ENCODE results near the gene NPLOC4. TPM values are rescaled to one million over a fixed set of nuclear protein-coding genes. Genes with fewer than 3 reads are reported as not detected.

NPLOC4 gene
- total and polyA plus RNA-seq, 2 of the 8 experiments (the other 6 are each of a cell fraction or from before 2014, with no cell fraction given), result 70.7 to 92.7 TPM

DNA sequence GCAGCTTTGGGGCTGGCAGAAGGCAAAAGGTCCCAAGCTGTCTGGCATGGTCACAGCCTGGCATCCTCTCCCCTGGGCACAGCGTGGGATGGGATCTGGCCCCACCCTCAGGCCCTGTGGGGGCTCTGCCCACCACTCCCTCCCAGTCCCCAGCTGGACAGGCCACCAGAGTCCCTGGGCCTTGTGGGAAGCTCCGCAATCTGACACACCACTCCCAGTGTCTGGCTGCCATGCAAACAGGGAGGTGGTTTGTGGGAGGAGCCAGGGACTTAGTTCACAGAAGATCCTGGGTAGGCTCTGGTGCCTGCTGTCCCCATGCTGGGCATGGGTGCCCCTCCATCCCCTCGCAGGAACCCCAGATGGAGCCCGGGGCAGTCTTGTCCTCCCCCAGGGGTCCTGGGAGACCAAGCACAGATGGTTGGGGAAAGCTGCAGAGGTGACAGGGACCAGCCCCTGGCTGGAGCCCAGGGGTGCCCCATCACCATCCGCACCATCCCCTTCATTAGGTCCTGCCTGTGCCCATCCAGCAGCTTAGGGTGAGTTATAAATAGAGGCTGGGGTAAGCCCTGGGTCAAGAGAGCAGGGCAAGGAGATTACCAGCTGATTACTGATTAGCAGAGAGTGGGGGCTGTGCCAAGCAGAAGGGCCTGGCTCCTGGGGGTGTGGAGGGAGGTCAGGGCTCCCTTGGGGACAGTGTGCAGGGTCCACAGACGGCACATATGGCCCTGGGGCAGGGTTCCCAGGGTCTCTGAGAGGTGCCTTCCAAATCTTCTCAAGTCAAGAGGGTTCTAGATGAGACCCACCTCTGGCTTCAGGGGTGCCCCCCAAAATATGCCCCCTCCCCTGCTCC is 102.5 kb downstream of the NPLOC4 start:
- WGBS, 2 experiments (ENCODE audit: extremely low coverage in 1 of 2, insufficient coverage in 1 of 2, insufficient read length in 1 of 2, insufficient replicate concordance in 2 of 2, low coverage in 1 of 2, low lambda C conversion rate in 2 of 2, missing lambda C conversion rate in 1 of 2), result 79% methylated on average over 6 of the region's 6 CpGs; no CpG with 5 or more reads in 1 of the 2 experiments
- no peak overlapping the region for H2BK5ac ChIP-seq (ENCODE audit: low read depth, low read length)
- 0 out of 2 replicates have a peak, but pooled peaks cover 3% of the 10 kb centered on the region for H3K79me1 ChIP-seq (ENCODE audit: low read depth, low read length)
- no peak overlapping the region for H4K5ac ChIP-seq (ENCODE audit: insufficient read length, low read depth, low read length)
- H2BK15ac ChIP-seq (ENCODE audit: low read length), result no peak overlapping the region
- H3K79me2 ChIP-seq (ENCODE audit: control insufficient read depth in 1 of 2, insufficient read depth in 2 of 2, low read length in 2 of 2), result no peaks in the 10 kb centered on the region
- no peak overlapping the region for H3K9ac ChIP-seq (replicated peaks in 1 of 4; ENCODE audit: extremely low read depth in 1 of 4, low read depth in 3 of 4, low read length in 3 of 4)
- peaks cover 4 to 8% of the 10 kb centered on the region in 2 experiments; a peak in 2 of 4 replicates for H3K9me3 ChIP-seq (ENCODE audit: insufficient read depth in 2 of 2, low read depth in 1 of 2, low read length in 1 of 2)
- no peak overlapping the region for H3K4me3 ChIP-seq (ENCODE audit: extremely low read depth in 1 of 4, insufficient read depth in 2 of 4, low read depth in 3 of 4, low read length in 4 of 4)
- no peak overlapping the region for H2AFZ ChIP-seq (ENCODE audit: low read length)
- no peak overlapping the region for H3K18ac ChIP-seq (ENCODE audit: extremely low read depth, low read length)
- POLR2A ChIA-PET (ENCODE audit: partially characterized antibody), result interaction anchor here (1.4 to 2.8 kb wide), 4 partner anchors 11 to 24 kb away, joined by 4 to 16 read pairs (median 10); partner anchors contain the start of gene ACTG1
- no peak overlapping the region for H3K4ac ChIP-seq (replicated peaks; ENCODE audit: insufficient read length, low read depth, low read length)
- peaks cover 0 to 11% (median 5%) of the 10 kb centered on the region in 4 experiments; a peak in 5 of 7 replicates for H3K4me1 ChIP-seq (replicated peaks in 1 of 4; ENCODE audit: control insufficient read depth in 3 of 4, insufficient read depth in 4 of 4, low read length in 3 of 4)
- no peak overlapping the region for H2AK5ac ChIP-seq (ENCODE audit: low read depth, low read length)
- H4K8ac ChIP-seq (ENCODE audit: extremely low read depth, insufficient read depth, low read length), result no peak overlapping the region; the same call in 1 of the 2 replicates
- peak overlapping the region; percentile 10; the same call in 1 of the 2 replicates for H2BK20ac ChIP-seq (ENCODE audit: low read length)
- H3K36me3 ChIP-seq (ENCODE audit: control insufficient read depth in 2 of 4, insufficient read depth in 4 of 4, low read length in 3 of 4), result no peaks in the 10 kb centered on the region
- no peak overlapping the region for H3K27ac ChIP-seq (ENCODE audit: low read depth, low read length)
- DNase-seq (ENCODE audit: low read depth in 1 of 2, low spot score in 2 of 2) (no peak), FAIRE-seq (no peak)
- H3K27me3 ChIP-seq (replicated peaks in 1 of 4; ENCODE audit: control insufficient read depth in 3 of 4, extremely low read depth in 1 of 4, insufficient read depth in 3 of 4, low read length in 3 of 4), result peaks cover 8 to 28% (median 24%) of the 10 kb centered on the region in 4 experiments; a peak in 6 of 7 replicates
- H3K4me2 ChIP-seq (ENCODE audit: insufficient read depth in 1 of 2, low read depth in 2 of 2, low read length in 2 of 2), result no peak overlapping the region
- H2BK12ac ChIP-seq (ENCODE audit: low read depth, low read length), result no peak overlapping the region; the same call in 1 of the 2 replicates
- no peak overlapping the region for H4K91ac ChIP-seq (replicated peaks; ENCODE audit: insufficient read length, low read length)
- H4K20me1 ChIP-seq (replicated peaks in 1 of 2; ENCODE audit: control insufficient read depth in 1 of 2, insufficient read depth in 2 of 2, low read length in 2 of 2), result peaks cover under 1 to 7% of the 10 kb centered on the region in 2 experiments
- H3K14ac ChIP-seq (ENCODE audit: insufficient read length), result no peak overlapping the region
- no peak overlapping the region for H2BK120ac ChIP-seq (replicated peaks; ENCODE audit: low read depth, low read length)
- H3K23ac ChIP-seq (ENCODE audit: insufficient read length), result no peak overlapping the region
- peaks cover 28% of the 10 kb centered on the region; the same call in 1 of the 2 replicates for H3K23me2 ChIP-seq (ENCODE audit: low read depth, low read length)
- no peak overlapping the region for H3K56ac ChIP-seq (replicated peaks; ENCODE audit: insufficient read length, low read depth, low read length)
- CTCF ChIA-PET (ENCODE audit: partially characterized antibody), result interaction anchor here (0.9 to 1.6 kb wide), 3 partner anchors 11 to 280 kb away, joined by 3 to 10 read pairs (median 3); no protein-coding TSS in a partner anchor
- no peak for TF ChIP-seq SP1 (IDR thresholded peaks at IDR 0.05; ENCODE audit: low read depth, low read length)
- TF ChIP-seq TBP (IDR thresholded peaks at IDR 0.05; ENCODE audit: low read depth, low read length), result no peak
- no peak for TF ChIP-seq PHF8 (conservative IDR thresholded peaks at IDR 0.05; ENCODE audit: low read depth, low read length)
- no peak for TF ChIP-seq SP4 (IDR thresholded peaks at IDR 0.05; ENCODE audit: low read length)
- no peak for TF ChIP-seq SUZ12 (IDR thresholded peaks at IDR 0.05; ENCODE audit: low read length)
- no peak for TF ChIP-seq CBX5 (IDR thresholded peaks at IDR 0.05; ENCODE audit: low read depth, low read length)
- TF ChIP-seq BACH1 (IDR thresholded peaks at IDR 0.05; ENCODE audit: low read length), result no peak
- no peak for TF ChIP-seq KDM4A (IDR thresholded peaks at IDR 0.05; ENCODE audit: low read depth, low read length, severe bottlenecking)
- TF ChIP-seq, protein P1, sequence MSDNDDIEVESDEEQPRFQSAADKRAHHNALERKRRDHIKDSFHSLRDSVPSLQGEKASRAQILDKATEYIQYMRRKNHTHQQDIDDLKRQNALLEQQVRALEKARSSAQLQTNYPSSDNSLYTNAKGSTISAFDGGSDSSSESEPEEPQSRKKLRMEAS (IDR thresholded peaks at IDR 0.05), result no peak
- TF ChIP-seq GABPA (IDR thresholded peaks at IDR 0.05; ENCODE audit: borderline replicate concordance, insufficient read depth, low read length), result no peak
- TF ChIP-seq MAFK (IDR thresholded peaks at IDR 0.05; ENCODE audit: low read depth, low read length), result no peak

All from H1 (cell line).